Sigmoid colon (tissue), 4 donors: Measurements from ENCODE around the gene DOCK9.

ENCODE experiments used
- CTCF ChIP-seq, 4 experiments: fragments of 450-650 bp in 3 of 4; fragments of 200-600 bp in 1 of 4; IDR thresholded peaks; one replicate each; pipeline ENCODE4 v1.5.1; 2016 to 2019; ENCODE audit warnings: antibody characterized with exemption in 4 of 4, mild to moderate bottlenecking in 3 of 4, moderate library complexity in 2 of 4
- EP300 ChIP-seq, 4 donors: sonication (generic); formaldehyde crosslinking; IDR thresholded peaks; one replicate each; pipeline ENCODE4 v1.6.1; 2017; ENCODE audit warnings: antibody characterized with exemption in 4 of 4
- POLR2A ChIP-seq, 2 donors: fragments of 450-650 bp; IDR thresholded peaks; one replicate each; pipeline ENCODE4 v1.6.1; 2016; ENCODE audit warnings: antibody characterized with exemption in 2 of 2, mild to moderate bottlenecking in 2 of 2, moderate library complexity in 2 of 2
- POLR2AphosphoS5 ChIP-seq, 4 donors: sonication (generic); formaldehyde crosslinking; IDR thresholded peaks; one replicate each; pipeline ENCODE4 v1.6.1; 2017; ENCODE audit warnings: antibody characterized with exemption in 4 of 4

- no peak for TF ChIP-seq POLR2AphosphoS5 (IDR thresholded peaks at IDR 0.05)
- no peak for TF ChIP-seq CTCF (IDR thresholded peaks at IDR 0.05)
- no peak for TF ChIP-seq EP300 (IDR thresholded peaks at IDR 0.05)
- TF ChIP-seq POLR2A (IDR thresholded peaks at IDR 0.05): no peak
Observed at GRCh38 chr13:98966019-98966418, 11.8 kb downstream of the DOCK9 start.
